DMS 273 (cell line): ENCODE measurements around the gene ABCA2.
"Not testable (repeated sequence)": the region's sequence is repeated elsewhere in the genome, so short reads cannot be mapped to it uniquely, and the experiment has no call there.

Experiments
- DNase-seq: peaks from one replicate; lab custom pipeline; 2025; ENCODE audit not compliant: unreplicated experiment; lab: John Stamatoyannopoulos, UW

The ABCA2 gene

DNA sequence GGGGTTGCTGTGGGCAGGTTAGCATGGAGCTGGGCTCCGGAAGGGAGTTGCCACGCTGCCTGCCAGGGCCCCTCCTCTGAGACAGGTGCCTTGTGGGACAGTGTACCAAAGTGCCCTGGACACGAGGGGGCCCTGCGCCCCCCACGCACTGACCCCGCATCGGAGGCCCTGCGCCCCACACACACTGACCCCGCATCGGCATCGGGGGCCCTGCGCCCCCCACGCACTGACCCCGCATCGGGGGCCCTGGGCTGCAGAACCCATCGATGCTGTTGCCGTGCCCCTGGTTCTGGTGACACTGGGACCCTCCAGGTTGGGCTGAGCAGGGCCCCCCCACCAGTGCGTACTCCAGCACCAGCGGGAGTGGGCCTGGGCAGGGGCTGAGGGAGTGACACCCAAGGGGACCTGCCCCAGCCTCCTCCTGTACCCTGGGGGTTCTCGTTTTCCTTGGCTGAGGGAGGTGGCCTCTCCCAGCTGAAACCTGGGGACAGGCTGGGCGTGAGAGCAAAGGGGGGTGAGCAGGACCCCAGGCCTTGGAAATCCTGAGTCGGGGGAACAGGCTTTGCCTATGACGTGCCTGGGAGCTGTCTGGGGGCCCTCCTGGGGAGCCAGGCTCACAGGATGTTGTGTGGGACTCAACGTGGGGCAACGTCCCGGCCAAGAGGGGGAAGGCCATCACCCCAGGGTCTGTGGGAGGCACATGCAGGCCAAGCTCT is 35.4 kb upstream of the ABCA2 start:
- no peak for DNase-seq

DNA sequence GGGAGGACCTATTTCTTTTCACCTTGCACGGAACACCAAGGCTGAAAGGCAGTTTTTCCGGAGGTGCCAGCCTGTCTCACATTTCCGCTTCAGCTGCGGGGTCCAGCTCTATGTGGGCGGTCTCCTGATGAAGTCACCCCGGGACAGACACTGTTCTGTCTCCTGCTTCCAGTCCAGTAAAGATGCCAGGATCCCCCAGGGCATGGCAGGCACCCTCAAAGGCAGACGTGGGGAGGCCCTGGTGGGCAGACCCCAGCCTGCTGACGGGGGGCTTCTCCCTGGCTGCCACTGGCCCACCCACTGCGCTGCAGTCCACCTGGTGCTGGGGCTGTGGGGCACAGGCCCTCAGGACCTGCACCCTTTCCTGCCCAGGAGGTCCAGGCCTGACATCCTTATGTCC is 34.8 kb upstream of the ABCA2 start:
- not testable (repeated sequence) for DNase-seq

- DNase-seq, result no peak
Observed at GRCh38 chr9:137062384-137062783, 34.3 kb upstream of the ABCA2 start.

DNA sequence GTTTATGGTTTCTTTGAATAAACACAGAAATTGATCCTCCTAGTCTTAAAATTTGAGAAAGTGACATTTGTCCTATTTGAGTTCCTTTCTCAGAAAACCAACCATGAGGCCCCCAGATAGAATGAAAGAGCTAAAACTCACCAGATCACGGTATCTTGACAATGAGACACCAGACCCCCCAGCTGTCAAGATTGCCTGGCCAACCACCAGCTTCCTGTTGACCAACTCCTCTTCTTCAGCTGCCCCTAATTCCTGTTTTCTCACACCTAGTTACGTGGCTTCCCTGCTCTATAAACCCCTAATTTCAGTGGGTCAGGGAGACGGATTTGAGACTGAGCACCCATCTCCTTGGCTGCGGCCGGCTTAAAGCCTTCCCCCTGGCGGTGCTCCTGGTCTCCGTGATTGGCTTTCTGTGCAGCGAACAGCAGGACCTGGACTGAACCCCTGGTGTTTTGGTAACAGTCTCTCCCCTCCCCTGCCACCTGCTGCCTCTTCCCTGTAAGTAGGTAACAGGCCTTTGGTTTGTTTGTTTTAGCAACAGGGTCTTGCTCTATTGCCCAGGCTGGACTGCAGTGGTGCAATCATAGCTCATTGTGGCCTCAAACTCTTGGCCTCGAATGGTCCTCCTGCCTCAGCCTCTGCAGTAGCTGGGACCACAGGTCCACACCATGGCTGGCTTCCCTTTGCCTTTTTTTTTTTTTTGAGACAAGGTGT is 30.6 kb upstream of the ABCA2 start:
- peak; percentile 70 for DNase-seq

GRCh38 chr9:137057545-137057944 is 29.5 kb upstream of the ABCA2 start:
- peak; percentile 73 for DNase-seq

- no peak for DNase-seq
Observed at GRCh38 chr9:137056739-137057415, 28.8 kb upstream of the ABCA2 start.

- DNase-seq, result peak; percentile 74
Observed at GRCh38 chr9:137055385-137056364, 27.6 kb upstream of the ABCA2 start.

- DNase-seq, result no peak
Observed at GRCh38 chr9:137054932-137055384, 26.9 kb upstream of the ABCA2 start.

- DNase-seq, result no peak
Observed at GRCh38 chr9:137053944-137054931, 26.2 kb upstream of the ABCA2 start, which contains the start of gene ENTPD2. ENTPD2 (minus strand) TSS chr9:137054061; CDS start chr9:137053997, 64 bp downstream.

DNA sequence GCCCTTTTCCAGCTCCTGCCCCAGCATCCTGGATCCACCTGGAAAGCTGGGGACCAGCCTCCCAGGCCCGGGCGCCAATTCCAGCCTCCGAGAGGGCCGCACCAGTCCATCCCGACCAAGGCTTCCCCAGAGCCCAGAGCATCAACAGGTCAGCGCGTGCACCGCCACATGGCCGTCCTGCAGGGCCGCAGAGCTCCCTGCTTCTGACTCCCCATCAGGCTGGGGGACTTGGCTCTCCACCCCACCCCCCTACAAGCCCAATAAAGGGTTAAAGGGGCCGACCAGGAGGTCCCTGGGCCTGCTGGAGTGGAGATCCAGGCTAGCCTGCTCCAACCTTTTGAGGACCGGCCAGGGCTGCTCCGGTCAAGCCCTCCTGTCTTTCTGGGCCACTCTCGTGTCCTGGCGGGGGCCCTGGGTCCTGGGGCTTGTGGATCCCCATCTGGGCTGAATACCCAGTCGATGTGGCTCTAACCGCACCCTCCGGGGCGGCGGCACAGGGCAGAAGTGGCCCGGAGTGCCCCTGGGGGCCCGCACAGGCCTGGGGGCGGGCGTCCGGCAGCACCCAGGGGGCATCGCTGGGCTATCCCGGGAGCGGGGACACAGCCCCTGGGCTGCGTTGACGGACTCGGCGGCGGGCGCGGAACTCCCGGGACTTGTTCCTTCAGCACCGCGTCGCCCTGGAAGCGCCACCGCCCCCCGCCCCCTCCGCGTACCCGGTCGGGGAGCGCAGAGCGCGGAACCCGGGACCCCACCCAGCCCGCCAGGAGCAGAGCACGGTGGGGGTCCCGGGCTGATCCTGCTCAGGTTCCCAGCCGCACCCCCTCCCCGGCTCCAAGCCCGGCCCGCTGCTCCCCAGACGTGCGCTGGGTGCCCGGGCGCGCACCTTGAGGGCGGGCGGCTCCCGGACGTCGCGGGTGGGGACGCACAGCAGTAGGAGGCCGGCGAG is 25.2 kb upstream of the ABCA2 start:
- DNase-seq, result no peak

DNA sequence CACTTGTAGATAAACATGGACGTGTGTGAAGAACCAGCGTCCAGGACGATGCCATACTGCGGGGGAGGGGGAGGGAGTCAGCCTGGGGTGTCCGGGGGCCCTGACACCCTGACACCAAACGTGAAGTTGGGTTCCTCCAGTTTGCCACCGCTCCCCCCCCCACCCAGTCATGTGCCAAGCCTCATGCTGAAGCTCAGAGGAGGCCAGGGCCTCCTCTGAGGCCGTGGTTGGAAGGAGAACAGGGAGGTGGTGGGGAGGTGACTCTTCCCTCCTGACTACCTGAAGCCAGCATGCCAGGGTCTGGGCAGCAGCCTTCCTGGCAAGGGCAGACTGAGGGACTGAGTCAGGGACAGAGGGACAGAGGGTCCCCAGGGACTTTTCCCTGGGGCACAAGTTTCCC is 24.3 kb upstream of the ABCA2 start:
- no peak for DNase-seq

GRCh38 chr9:137051145-137051724 is 23.2 kb upstream of the ABCA2 start:
- no peak for DNase-seq

DNA sequence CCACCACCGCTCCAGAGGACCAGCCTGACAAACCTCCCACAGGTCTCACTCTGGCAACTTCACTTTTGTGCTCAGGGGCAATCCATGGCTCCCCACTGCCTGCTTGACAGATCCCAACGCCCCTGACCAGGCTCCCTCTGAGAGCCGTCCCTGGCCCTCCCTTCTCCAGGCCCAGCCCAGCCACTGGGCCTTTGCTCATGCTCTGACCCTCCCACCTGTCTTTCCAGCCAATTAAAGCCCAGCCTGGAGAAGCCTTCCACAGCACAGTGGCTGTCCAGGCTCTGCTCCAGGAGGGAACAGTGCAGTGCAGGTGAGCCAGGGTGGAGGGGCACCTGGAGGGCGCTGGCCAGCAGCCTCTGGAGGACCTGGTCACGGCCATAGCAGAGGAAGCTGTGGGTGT is 22.5 kb upstream of the ABCA2 start:
- DNase-seq, result peak; percentile 37

GRCh38 chr9:137049544-137050449 is 21.8 kb upstream of the ABCA2 start:
- peak; percentile 81 for DNase-seq

GRCh38 chr9:137048655-137049543 is 20.9 kb upstream of the ABCA2 start:
- DNase-seq, result peak; percentile 77
